Glomerular visceral epithelial cell (primary cell): ENCODE measurements around the gene DNAH3.

Experiments used
- DNase-seq: peaks from one replicate; pipeline ENCODE4 v3.0.0-alpha.2; 2016; ENCODE audit errors: extremely low spot score

DNAH3 gene

DNA sequence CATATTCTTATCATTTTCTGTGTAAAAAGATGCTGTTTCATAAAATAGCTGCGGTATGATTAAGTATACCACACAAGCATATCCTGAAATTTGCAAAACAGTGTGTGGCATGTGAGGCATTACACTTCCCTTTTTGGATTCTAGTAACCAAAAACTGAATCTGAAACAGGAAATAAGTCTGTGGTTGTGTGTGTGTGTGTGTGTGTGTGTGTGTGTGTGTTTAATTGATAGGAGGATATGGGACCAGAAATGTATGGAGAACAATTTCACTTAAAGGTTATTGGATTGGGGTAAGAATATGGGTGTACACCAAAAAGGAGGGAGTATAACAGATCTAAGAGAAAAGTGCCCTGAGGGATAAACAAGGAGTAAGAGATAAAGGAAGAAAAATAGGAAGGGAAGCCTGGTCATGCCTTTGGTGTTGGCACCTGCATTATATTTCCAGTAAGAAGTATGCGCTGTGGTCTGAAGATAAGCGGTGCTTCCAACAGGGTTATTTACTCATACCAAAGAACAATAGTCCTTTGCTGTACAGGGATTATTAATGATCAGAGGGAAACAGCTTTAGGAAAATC, 246.1 kb downstream of the DNAH3 start:
- DNase-seq = peak; percentile 34

DNA sequence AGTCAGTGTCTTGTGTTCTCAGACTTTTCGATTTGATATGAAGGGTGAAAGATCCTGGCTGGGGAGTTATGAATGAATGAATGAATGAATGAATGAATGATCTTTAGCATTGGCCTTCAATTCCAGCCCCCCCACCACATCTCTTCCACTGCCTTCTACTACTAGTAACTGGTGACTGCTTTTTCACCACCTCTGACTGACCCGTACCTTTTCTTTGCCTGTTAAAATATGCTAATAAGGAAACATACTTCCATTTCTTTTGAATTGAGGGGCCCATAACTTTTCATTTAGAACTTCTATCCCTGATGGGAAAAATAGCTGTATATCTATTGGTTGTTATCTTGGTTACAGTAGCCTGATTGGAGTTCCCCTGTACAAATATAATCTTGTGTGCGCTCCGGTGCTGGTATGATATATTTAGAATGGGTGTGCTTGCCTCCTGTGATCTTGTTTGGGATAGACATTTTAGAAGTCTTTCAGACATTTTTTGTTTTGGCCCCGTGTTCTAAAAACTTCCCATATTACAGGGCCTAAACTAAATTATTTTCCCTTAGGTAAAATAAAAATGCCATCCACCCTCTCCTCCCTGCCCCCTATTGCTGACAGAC, 246.6 kb downstream of the DNAH3 start:
- DNase-seq = no peak

DNA sequence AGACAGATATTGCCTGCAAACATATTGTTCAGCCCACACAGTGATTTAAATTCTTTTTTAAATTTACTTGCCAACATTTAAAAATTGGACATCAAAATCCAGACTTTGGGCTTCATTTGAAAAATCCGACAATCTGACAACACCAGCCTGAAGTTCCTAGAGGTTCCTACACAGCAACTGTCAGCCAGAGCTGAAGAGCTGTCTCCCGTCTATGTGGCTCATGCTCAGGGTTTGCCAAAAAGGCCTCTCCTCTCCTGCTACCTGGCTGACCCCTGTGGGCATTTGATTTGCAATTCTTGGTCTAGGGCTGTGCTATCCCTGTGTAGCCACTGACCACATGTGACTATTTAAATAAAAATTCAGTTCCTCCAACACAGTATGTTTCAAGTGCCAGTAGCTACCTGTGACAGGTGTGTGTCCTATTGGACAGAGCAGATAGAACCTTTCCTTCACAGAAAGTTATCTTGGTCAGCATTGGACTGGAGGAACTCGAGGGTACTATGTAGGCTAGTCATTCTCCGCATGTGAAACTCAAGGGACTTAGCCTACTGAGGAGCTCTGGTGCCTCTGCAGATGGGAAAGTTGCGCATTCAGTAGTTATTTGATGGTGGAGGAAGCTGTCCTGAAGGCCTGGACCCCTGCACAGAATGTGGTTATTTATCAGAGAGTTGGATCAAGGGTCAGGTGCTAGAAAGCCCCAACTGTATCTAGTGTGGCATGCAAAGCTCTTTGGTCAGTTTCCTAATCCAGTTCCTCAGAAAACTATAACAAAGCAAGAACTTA, 247.3 kb downstream of the DNAH3 start:
- DNase-seq = no peak

DNA sequence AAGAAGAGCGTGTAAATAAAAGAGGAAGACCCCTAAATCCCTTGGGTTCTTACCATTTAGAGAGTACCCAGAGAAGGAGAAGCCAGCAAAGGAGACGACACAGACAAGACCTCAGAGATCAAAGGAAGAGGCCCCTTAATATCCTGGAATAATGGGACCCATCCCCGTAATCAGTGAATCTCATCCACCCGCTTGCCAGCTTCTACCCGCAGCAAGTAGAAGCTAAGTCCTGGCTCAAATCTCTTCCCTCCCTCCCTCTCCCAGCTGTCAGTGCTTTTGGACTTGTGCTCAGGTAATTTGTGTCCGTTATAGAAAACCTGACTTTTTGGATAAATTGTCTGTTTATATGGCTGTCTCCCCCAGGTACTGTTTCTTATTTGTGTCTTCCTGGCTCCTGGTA, 248.2 kb downstream of the DNAH3 start:
- no peak for DNase-seq

DNA sequence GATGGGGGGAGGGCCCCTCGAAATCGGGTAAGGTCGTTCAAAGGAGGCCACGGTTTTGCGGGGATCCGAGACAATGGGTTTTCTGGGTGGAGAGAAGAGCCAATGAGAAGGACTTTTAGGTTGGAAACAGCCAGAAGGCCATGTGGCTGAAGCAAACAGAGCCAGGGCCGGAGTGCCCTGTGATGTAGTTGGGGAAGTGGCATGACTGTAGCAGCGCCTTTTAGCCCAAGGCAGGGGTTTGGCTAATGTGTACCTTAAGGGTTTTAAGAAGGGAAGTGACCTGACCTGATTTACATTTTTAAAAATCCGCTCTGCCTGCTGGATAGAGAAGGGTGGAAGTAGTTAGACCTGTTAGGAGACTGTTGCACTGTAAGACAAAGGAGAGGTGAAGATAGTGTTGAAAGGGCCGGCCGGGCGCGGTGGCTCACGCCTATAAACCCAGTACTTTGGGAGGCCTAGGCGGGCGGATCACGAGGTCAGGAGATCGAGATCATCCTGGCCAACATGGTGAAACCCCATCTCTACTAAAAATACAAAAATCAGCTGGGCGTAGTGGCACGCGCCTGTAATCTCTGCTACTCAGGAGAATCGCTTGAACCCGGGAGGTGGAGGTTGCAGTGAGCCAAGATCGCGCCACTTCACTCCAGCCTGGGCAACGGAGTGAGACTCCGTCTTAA, 249.1 kb downstream of the DNAH3 start:
- peak; percentile 40 for DNase-seq

DNA sequence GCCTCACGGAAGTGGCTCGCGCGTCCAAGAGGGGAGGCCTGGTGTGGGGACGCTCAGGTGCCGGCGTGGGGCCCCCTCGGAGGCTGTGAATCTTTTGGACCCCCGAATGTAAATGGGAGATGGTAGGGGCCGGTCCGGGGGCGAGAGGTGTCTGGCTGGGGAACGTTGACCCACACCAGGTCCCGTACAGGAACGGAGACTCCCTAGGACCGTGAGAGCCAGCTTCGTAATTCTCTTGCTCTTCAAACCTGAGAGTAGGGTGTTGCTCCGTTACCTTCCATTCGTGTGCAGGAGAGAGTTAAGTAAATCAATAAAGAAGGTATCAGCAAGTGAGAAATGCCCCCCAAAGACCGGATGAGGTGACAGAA, 249.6 kb downstream of the DNAH3 start:
- no peak for DNase-seq

DNA sequence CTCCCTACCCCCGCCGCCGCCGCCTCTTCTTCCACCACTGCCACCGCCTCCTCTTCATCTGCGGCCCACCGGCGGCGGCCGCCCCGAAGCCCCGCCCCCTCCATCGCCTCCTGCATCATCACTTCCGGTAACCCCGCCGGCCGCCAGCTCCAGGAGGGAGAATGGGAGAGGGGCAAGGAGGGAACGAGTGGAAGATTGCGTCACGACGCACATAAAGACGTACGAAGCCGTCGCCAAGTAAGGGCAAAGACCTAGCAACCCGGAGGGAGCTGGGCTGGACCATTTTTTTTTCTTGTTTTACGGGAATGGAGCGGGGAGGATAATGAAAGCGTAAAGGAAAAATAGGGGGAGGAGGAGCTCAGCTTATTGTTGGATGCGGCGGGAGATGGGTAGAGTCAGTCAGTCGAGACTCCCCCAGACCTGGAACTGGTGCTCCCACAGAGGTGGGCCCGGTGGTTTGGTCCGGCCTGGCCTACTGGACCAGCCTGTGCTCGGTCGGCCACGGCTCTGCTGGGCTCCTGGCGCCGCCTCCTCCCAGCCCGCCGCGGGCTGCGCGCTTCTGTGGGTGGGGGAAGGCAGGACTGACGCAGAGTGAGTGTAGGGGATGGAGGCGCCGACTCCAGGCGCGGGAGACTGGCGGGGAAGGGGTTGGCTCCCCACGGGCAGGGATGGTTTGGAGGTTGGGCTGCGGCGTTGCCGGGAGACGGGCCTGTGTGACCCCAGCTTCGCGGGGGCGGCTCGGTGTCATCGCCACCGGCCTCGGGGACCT, 250.2 kb downstream of the DNAH3 start, which contains the start of the genes DCUN1D3 and LYRM1:
DCUN1D3 (minus strand) TSS at position 60 of the 769 bp plus-strand sequence. CDS start 37,820 bp downstream, outside the sequence.
LYRM1 (plus strand) TSS at position 473 of the 769 bp plus-strand sequence. CDS start 14,785 bp downstream, outside the sequence.
- peak; percentile 98 for DNase-seq

DNA sequence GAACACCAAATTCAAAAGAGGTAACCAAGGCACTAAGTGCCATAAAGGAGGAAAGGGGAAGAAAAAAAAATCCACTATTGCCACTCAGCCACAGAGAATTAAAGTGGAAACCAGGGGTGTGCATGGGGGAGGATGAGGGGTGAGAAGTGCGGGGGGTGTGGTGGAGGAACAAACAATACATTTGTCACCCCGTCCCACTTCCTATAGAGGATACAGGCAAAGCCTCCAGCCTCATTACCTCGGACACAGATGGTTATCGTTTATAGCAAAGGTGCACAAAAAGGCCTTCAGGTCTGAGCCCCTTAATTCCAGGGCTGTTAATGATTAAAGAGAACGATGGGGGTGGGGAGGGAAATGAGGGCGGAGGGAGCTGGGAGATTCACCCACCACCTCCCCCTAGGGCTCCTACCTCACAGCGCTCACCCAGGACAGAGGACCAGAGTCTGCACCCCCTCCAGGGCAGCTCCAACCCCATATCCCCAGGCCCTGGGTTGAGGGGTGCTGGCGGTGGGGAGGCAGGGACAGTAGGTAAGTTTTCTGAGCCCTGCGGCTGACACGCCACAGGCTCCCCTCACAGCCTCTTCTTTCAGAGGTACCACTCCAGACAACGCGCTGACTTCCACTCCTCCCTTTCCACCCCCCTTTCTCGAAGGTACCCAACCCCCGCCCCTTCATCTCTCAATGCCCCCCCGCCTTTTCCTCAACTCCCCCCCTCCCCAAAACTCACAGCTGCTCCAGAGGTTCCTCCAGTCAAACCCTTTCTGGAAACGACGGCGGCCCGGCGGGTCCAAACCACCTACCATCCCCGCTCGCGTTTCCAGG, 251.0 kb downstream of the DNAH3 start:
- DNase-seq = peak; percentile 37

DNA sequence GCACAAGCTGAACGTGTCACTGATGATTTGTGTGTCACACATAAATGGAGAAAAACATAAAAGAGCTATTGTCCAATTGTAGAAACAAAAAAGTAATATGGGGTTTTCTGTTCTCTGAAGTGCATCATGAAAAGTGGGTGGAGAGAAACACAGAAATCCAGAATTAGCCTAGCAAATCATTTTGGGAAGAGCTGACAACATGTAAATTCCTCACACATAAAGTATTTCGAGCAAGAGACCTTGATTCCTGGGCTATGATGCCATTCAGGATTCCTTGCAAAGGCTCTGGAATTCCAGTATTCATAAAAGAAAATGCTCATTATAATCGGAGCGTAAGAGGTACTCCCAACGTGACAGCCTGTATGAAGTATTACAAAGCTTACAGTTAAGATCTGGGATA, 251.6 kb downstream of the DNAH3 start:
- DNase-seq = peak; percentile 59

DNA sequence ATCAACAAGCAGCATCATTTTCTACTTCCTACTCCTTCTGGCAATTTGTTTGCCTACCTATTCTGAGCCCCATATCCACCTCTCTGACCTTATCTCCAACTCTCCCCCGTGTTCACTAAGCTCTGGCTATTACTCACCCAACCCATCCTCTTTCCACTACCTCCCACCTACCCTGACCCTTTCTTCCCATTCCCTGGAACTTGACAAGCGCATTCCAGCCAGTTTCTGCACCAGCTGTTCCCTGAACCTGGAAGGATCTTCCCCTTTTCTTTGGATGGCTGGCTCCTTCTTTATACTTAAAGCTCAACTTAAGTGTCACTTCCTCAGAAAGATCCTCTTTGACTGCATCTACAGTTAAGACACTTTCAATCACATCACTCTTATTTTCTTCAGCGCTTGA, 252.7 kb downstream of the DNAH3 start:
- no peak for DNase-seq

DNA sequence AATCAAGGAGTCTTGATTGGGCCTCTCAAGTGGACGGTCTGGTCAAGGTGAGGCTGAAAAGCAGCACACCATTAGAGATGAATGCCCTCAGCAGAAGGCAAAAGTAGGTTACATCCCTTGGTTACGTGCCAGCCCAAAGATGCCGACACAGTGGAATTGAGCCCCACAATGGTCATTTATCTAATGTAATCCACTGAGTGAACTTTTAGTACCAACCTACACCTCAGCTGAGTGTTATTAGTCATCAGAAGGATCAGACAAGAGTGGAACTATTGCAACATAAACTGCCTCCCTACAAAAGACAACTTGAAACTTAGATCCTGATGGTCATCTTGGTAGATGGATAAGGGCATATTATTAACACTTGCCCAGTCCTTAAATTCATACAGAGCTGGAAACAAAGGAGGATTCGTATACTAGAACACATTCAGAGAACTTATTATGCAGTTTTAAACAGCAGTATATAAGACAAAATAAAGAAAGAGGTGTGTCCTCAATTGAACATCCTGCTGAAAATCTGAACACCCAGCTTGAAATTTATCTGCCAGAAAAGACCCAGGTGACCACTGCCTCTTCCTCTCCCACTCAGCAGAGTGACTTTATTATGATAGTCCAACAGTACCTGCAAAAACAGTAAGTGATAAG, 253.3 kb downstream of the DNAH3 start:
- DNase-seq = peak; percentile 34

DNA sequence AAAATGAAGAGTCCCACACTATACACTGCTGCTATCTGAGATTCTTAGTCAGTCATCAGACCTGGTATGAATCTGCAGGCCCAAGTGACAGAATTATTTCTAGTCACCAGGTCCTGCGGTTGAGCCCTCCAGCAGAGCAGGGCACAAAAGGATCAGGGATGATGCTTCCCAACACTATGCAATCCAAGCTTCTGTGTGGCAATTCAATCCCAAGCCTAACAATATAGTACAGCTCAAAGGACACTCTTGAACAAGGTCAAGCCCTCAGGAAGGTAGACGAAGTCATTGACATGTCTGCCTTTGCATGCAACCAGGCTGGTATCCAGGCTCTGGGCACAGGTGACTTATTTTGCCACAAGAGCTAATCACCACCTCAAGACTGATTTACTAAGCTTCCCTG, 256.3 kb downstream of the DNAH3 start:
- no peak for DNase-seq

DNA sequence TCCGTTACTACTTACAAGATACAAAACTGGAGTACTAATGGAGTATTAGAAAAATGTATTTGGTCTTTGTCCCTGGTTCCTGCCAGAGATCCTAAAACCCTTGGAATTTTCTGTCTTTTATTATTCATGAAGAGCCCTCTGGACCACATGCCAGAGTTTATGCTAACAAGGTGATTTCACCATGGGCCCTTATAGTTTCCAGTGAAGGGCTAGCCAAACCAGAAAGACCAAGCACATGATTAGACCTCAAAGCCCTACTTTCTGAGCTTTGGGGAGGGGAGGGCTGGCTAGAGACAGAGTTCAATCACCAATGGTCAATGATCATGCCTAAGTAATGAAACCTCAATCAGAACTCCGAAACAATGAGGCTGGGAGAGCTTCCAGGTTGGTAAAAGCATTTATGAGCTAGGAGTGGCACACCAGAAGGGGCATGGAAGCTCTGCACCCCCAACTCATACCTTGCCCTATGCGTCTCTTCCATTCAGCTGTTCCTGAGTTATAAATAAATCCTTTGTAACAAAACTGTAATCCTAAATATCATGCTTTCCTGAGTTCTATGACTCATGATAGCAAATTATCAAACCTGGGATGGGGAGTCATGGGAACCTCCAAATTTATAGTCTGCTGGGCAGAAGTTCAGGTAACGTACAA, 260.9 kb downstream of the DNAH3 start:
- DNase-seq = no peak

DNA sequence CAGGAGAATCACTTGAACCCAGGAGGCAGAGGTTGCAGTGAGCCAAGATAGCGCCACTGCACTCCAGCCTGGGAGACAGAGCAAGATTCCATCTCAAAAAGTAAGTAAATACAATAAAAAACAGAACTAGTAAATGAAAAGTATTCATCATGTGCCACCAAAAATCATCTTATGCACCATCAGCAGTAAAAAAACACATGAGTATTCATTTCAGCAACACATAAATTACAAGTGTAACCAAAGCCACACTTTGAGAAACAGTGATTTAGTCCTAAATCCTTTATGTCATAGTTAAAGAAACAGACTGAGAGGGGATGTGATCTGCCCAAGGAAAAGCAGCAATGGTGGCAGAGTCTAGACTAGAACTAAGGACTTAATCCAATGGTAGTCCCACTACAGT, 263.4 kb downstream of the DNAH3 start:
- no peak for DNase-seq

DNA sequence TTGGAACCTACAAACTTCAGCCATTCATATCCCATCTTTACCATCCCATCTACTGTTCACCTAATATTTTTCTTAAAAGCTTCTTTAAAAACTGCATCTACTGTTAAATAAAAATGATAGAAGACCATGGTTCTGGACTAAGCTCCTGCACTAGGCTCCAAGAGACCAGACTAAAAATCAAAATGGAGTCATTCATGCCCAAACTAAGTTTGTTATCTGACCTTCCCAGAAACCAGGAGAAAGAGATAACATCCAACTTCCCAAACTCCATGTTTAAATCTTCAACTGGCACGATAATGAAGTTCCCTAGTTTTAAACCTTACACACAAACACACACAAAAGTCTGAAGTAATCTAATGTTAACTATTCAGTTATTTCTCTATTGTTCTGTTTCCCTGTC, 264.3 kb downstream of the DNAH3 start:
- DNase-seq = no peak

DNA sequence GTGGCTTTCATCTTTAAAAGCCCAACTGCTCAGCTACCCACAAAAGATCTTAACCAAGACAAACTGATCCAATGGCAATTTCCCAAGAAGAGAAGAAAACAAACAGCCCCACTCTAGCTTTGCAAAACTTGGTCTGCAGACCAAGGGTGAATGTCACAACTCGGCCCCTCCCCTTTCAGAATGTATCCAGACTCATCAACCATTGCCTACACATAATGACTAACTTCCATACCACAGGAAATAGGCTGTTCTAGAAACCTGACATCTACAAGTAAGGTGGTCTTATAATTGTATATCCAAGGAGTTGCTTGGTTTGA, 266.4 kb downstream of the DNAH3 start:
- peak; percentile 8 for DNase-seq

DNA sequence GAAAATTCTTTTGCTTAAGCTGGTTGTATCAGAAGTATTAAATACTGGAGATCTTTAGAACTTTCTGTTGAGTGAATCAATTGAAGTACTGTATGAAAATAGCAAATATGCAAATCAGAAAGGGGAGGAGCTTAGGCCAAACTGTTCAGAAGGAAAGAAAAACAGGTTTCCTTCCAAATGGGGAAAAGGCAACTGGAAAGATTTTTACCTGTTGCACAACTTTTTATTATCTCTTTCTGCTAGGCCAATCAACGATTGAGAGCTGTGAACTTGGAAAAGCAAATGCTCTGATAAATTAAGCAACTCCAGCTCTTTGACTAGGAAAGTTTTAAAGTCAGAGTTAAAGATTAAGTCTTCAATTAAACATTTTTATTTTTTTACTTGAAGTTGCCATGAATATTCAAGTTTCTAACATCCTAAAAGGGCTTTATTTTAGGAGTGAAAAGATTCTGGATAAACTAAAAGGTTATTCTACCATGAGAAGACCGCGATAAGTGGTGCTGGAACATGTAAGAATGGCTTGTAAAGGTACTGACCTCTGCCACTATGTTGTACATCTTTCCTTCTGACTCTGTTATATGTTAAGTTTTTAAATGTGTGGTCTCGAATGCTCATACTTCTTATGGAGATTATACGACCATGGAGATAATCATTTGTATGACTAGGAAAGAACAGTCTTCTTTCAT, 266.9 kb downstream of the DNAH3 start:
- DNase-seq = no peak
